Uterus (tissue), 4 donors: ENCODE results near the gene PTPMT1. TPM values are rescaled to one million over a fixed set of nuclear protein-coding genes. Genes with fewer than 3 reads are reported as not detected.
A peak's percentile ranks its signal among the peaks of the same experiment; 100 is the strongest.

ENCODE experiments used
- DNase-seq, 2 donors: peaks; one replicate each; pipeline ENCODE4 v3.0.0-alpha.2; 2019 to 2020
- H3K27ac ChIP-seq, 2 donors: fragments of 200-600 bp; sonication (generic); 1 replicate in 1 of 2; 2 replicates in 1 of 2; pipeline ENCODE4 v1.5.1; 2016 to 2018
- H3K27me3 ChIP-seq, 2 donors: fragments of 200-600 bp; sonication (generic); one replicate each; pipeline ENCODE4 v1.5.1; 2018 to 2019; ENCODE audit warnings: control low read depth in 1 of 2
- H3K36me3 ChIP-seq, 2 donors: fragments of 200-600 bp; sonication (generic); one replicate each; pipeline ENCODE4 v1.5.1; 2019; ENCODE audit warnings: control low read depth in 1 of 2
- H3K4me1 ChIP-seq, 2 donors: fragments of 200-600 bp; sonication (generic); one replicate each; pipeline ENCODE4 v1.5.1; 2018 to 2019; ENCODE audit warnings: control low read depth in 1 of 2
- H3K4me3 ChIP-seq, 2 donors: fragments of 200-600 bp; sonication (generic); 1 replicate in 1 of 2; 2 replicates in 1 of 2; pipeline ENCODE4 v1.5.1; 2018 to 2019; ENCODE audit warnings: mild to moderate bottlenecking in 1 of 2
- H3K9me3 ChIP-seq, 2 donors: fragments of 200-600 bp; sonication (generic); one replicate each; pipeline ENCODE4 v1.5.1; 2019; ENCODE audit warnings: control low read depth in 1 of 2
- CTCF ChIP-seq, 4 experiments: fragments of 200-600 bp in 2 of 4; fragments of 450-650 bp in 2 of 4; sonication (generic) in 2 of 4; IDR thresholded peaks; one replicate each; pipeline ENCODE4 v1.5.1; 2016 to 2019; ENCODE audit warnings: antibody characterized with exemption in 4 of 4, mild to moderate bottlenecking in 2 of 4, moderate library complexity in 1 of 4
- POLR2A ChIP-seq, 2 donors: fragments of 450-650 bp; IDR thresholded peaks; one replicate each; pipeline ENCODE4 v1.6.1; 2016; ENCODE audit warnings: antibody characterized with exemption in 2 of 2, mild to moderate bottlenecking in 1 of 2, moderate library complexity in 1 of 2
- intact Hi-C: fragments of 100-400 bp; cut with DNase I; formaldehyde crosslinking; loops from one replicate; pipeline ENCODE4 v1.15.1; 2023; ENCODE audit warnings: low total_unique reads
- total RNA-seq, 4 donors: library from RNA; depleted of rRNA in 3 of 4; stranded (reverse); fragments of >200 nt in 3 of 4; gene quantifications; one replicate each; pipeline versions ENCODE4 v1.1.0 to v1.2.4, GENCODE V29; 2014 to 2023
- donor health status: DM: yes; HTN: yes; CAD: no.

PTPMT1 gene
- total RNA-seq, 4 donors from 2014 or later: 28.5 to 74.4 (median 48.7) TPM

- no peak for DNase-seq
- Histone ChIP-seq H3K27me3 (no peaks in the 10 kb centered on the region), H3K27ac (no peak overlapping the region), H3K4me1 (peaks cover 0 to 12% of the 10 kb centered on the region in 2 donors), H3K9me3 (no peaks in the 10 kb centered on the region), H3K36me3 (no peaks in the 10 kb centered on the region), H3K4me3 (no peak overlapping the region)
- TF ChIP-seq POLR2A (IDR thresholded peaks at IDR 0.05): no peak
- TF ChIP-seq CTCF (IDR thresholded peaks at IDR 0.05): no peak
- intact Hi-C loops: no loop called here
These were observed 30.6 kb downstream of the PTPMT1 start for GRCh38 chr11:47595967-47596366.

GRCh38 chr11:47599902-47600301 is 34.5 kb downstream of the PTPMT1 start:
- no peak for TF ChIP-seq POLR2A (IDR thresholded peaks at IDR 0.05)
- no peak for TF ChIP-seq CTCF (IDR thresholded peaks at IDR 0.05)
- DNase-seq: no peak
- no peaks in the 10 kb centered on the region for H3K4me1 ChIP-seq
- intact Hi-C loops: no loop called here
- H3K27me3 ChIP-seq: no peaks in the 10 kb centered on the region
- H3K36me3 ChIP-seq: no peaks in the 10 kb centered on the region
- no peak overlapping the region for H3K4me3 ChIP-seq
- no peaks in the 10 kb centered on the region for H3K9me3 ChIP-seq
- H3K27ac ChIP-seq: no peak overlapping the region

GRCh38 chr11:47603295-47603694 is 37.9 kb downstream of the PTPMT1 start:
- TF ChIP-seq POLR2A (IDR thresholded peaks at IDR 0.05): no peak
- TF ChIP-seq CTCF (IDR thresholded peaks at IDR 0.05): no peak
- Histone ChIP-seq H3K4me3 (no peak overlapping the region), H3K36me3 (no peaks in the 10 kb centered on the region), H3K27me3 (no peaks in the 10 kb centered on the region), H3K9me3 (no peaks in the 10 kb centered on the region), H3K27ac (no peak overlapping the region), H3K4me1 (no peaks in the 10 kb centered on the region)
- no peak for DNase-seq
- intact Hi-C loops: no loop called here

GRCh38 chr11:47605921-47606320 is 40.5 kb downstream of the PTPMT1 start:
- Histone ChIP-seq H3K4me3 (no peak overlapping the region), H3K27me3 (no peaks in the 10 kb centered on the region), H3K36me3 (no peaks in the 10 kb centered on the region), H3K4me1 (no peaks in the 10 kb centered on the region), H3K27ac (no peak overlapping the region), H3K9me3 (no peaks in the 10 kb centered on the region)
- TF ChIP-seq POLR2A (IDR thresholded peaks at IDR 0.05): no peak
- TF ChIP-seq CTCF (IDR thresholded peaks at IDR 0.05): no peak
- DNase-seq: no peak
- intact Hi-C loops: no loop called here

GRCh38 chr11:47606731-47607130 is 41.3 kb downstream of the PTPMT1 start:
- no peak overlapping the region for H3K4me3 ChIP-seq
- H3K27me3 ChIP-seq: no peaks in the 10 kb centered on the region
- TF ChIP-seq POLR2A (IDR thresholded peaks at IDR 0.05): no peak
- no peak for TF ChIP-seq CTCF (IDR thresholded peaks at IDR 0.05)
- H3K9me3 ChIP-seq: no peaks in the 10 kb centered on the region
- H3K27ac ChIP-seq: peak overlapping the region; percentile 22 to 35
- no peaks in the 10 kb centered on the region for H3K4me1 ChIP-seq
- H3K36me3 ChIP-seq: no peaks in the 10 kb centered on the region
- no peak for DNase-seq
- intact Hi-C loops: no loop called here
